SK-N-SH treated with all-trans-retinoic acid at 6 μM for 48 hours (cell line): ENCODE results near the gene CAV1.

ENCODE experiments used
- ATAC-seq: fragments of 200-7000 bp; cut with Tn5 transposase; 3 replicates; pipeline ENCODE4 v1.9.1; 2020; ENCODE audit warnings: mild to moderate bottlenecking, moderate library complexity
- ARNTL ChIP-seq: fragments of 450-650 bp; formaldehyde crosslinking; IDR thresholded peaks from 2 replicates; pipeline ENCODE4 v1.5.0; 2020; ENCODE audit warnings: low read depth, mild to moderate bottlenecking, moderate library complexity, borderline replicate concordance
- BACH2 ChIP-seq: fragments of 250-450 bp; sonication (Bioruptor Pico); IDR thresholded peaks from 2 replicates; pipeline ENCODE4 v1.9.0; 2021; ENCODE audit warnings: mild to moderate bottlenecking, borderline replicate concordance
- CSDC2 ChIP-seq: fragments of 250-450 bp; sonication (Bioruptor Pico); IDR thresholded peaks from 2 replicates; pipeline ENCODE4 v1.5.0; 2020; ENCODE audit warnings: mild to moderate bottlenecking, moderate library complexity
- ESRRG ChIP-seq: fragments of 250-450 bp; sonication (Bioruptor Pico); IDR thresholded peaks from 2 replicates; pipeline ENCODE4 v1.6.1; 2021; ENCODE audit warnings: mild to moderate bottlenecking
- GLIS3 ChIP-seq: fragments of 250-450 bp; sonication (Bioruptor Pico); IDR thresholded peaks from 2 replicates; pipeline ENCODE4 v1.5.0; 2020; ENCODE audit warnings: mild to moderate bottlenecking, moderate library complexity
- ISL1 ChIP-seq: fragments of 250-450 bp; sonication (Bioruptor Pico); IDR thresholded peaks from 2 replicates; pipeline ENCODE4 v2.1.2; 2022; ENCODE audit warnings: mild to moderate bottlenecking, moderate library complexity
- OSR1 ChIP-seq: fragments of 250-450 bp; sonication (Bioruptor Pico); IDR thresholded peaks from 2 replicates; pipeline ENCODE4 v1.8.0; 2022; ENCODE audit warnings: moderate library complexity, mild to moderate bottlenecking, inconsistent platforms
- PATZ1 ChIP-seq: fragments of 250-450 bp; sonication (Bioruptor Pico); IDR thresholded peaks from 2 replicates; pipeline ENCODE4 v1.8.0; 2020; ENCODE audit warnings: mild to moderate bottlenecking, moderate library complexity, borderline replicate concordance
- POU6F1 ChIP-seq: fragments of 250-450 bp; sonication (Bioruptor Pico); IDR thresholded peaks from 2 replicates; pipeline ENCODE4 v1.8.0; 2021; ENCODE audit warnings: low read depth, mild to moderate bottlenecking, moderate library complexity, borderline replicate concordance
- PPARA ChIP-seq: fragments of 250-450 bp; sonication (Bioruptor Pico); IDR thresholded peaks from 2 replicates; pipeline ENCODE4 v1.5.0; 2020; ENCODE audit warnings: mild to moderate bottlenecking, borderline replicate concordance
- RARB ChIP-seq: fragments of 250-450 bp; sonication (Bioruptor Pico); IDR thresholded peaks from 2 replicates; pipeline ENCODE4 v1.8.0; 2021; ENCODE audit warnings: mild to moderate bottlenecking, moderate library complexity
- SNAI2 ChIP-seq: fragments of 250-450 bp; sonication (Bioruptor Pico); IDR thresholded peaks from 2 replicates; pipeline ENCODE4 v1.5.0; 2020; ENCODE audit warnings: mild to moderate bottlenecking, moderate library complexity
- TCF4 ChIP-seq: fragments of 250-450 bp; sonication (Bioruptor Pico); IDR thresholded peaks from 2 replicates; pipeline ENCODE4 v1.8.0; 2021; ENCODE audit warnings: mild to moderate bottlenecking, moderate library complexity, borderline replicate concordance
- TOX ChIP-seq: fragments of 250-450 bp; sonication (Bioruptor Pico); IDR thresholded peaks from 2 replicates; pipeline ENCODE4 v1.8.0; 2021; ENCODE audit warnings: mild to moderate bottlenecking, moderate library complexity, borderline replicate concordance
- ZC3H10 ChIP-seq: fragments of 250-450 bp; sonication (Bioruptor Pico); IDR thresholded peaks from 2 replicates; pipeline ENCODE4 v1.5.1; 2021; ENCODE audit warnings: mild to moderate bottlenecking, moderate library complexity
- ZFP3 ChIP-seq: fragments of 250-450 bp; sonication (Bioruptor Pico); IDR thresholded peaks from 2 replicates; pipeline ENCODE4 v1.5.0; 2020; ENCODE audit warnings: mild to moderate bottlenecking, moderate library complexity
- ZFP30 ChIP-seq: fragments of 450-650 bp; formaldehyde crosslinking; IDR thresholded peaks from 2 replicates; pipeline ENCODE4 v1.5.0; 2022; ENCODE audit warnings: mild to moderate bottlenecking, moderate library complexity
- ZNF565 ChIP-seq: fragments of 450-650 bp; formaldehyde crosslinking; conservative IDR thresholded peaks from 2 replicates; pipeline ENCODE4 v1.5.0; 2020; ENCODE audit warnings: low read depth, mild to moderate bottlenecking, moderate library complexity
- ZNF70 ChIP-seq: fragments of 450-650 bp; formaldehyde crosslinking; IDR thresholded peaks from 2 replicates; pipeline ENCODE4 v1.5.0; 2020; ENCODE audit warnings: mild to moderate bottlenecking, moderate library complexity
- ZNF8 ChIP-seq: fragments of 450-650 bp; formaldehyde crosslinking; IDR thresholded peaks from 2 replicates; pipeline ENCODE4 v1.5.0; 2020; ENCODE audit warnings: mild to moderate bottlenecking, moderate library complexity
- TF ChIP-seq, protein P1 (sequence below): fragments of 250-450 bp; sonication (Bioruptor Pico); IDR thresholded peaks from 2 replicates; pipeline ENCODE4 v1.5.1; 2020; ENCODE audit warnings: low read depth, mild to moderate bottlenecking, moderate library complexity
- TF ChIP-seq, protein P2 (sequence below): fragments of 250-450 bp; sonication (Bioruptor Pico); IDR thresholded peaks from 2 replicates; pipeline ENCODE4 v1.5.0; 2020; ENCODE audit warnings: mild to moderate bottlenecking, moderate library complexity

CAV1 gene

GRCh38 chr7:116529250-116529649 lies 4.4 kb downstream of the CAV1 start:
- no peak for TF ChIP-seq PPARA (CRISPR knock-in tag)
- no peak for TF ChIP-seq ZFP3 (CRISPR knock-in tag)
- TF ChIP-seq ZNF8 (CRISPR knock-in tag), result no peak
- TF ChIP-seq ZFP30 (CRISPR knock-in tag), result no peak
- TF ChIP-seq ARNTL (CRISPR knock-in tag), result no peak
- no peak for TF ChIP-seq TOX
- TF ChIP-seq RARB (CRISPR knock-in tag), result no peak
- no peak for TF ChIP-seq GLIS3
- TF ChIP-seq ZNF70, result no peak
- no peak for TF ChIP-seq ISL1 (CRISPR knock-in tag)
- no peak for TF ChIP-seq TCF4
- TF ChIP-seq ESRRG (CRISPR knock-in tag), result no peak
- TF ChIP-seq PATZ1 (CRISPR knock-in tag), result no peak
- TF ChIP-seq, all 23 proteins: peak for 0
- ATAC-seq, result no peak

GRCh38 chr7:116530107-116530820 lies 5.4 kb downstream of the CAV1 start:
- no peak for ATAC-seq
- TF ChIP-seq ZNF8 (CRISPR knock-in tag) (no peak), ZC3H10 (CRISPR knock-in tag) (no peak), TCF4 (no peak), PATZ1 (CRISPR knock-in tag) (no peak), ZFP3 (CRISPR knock-in tag) (no peak), POU6F1 (CRISPR knock-in tag) (no peak), OSR1 (CRISPR knock-in tag) (no peak), ARNTL (CRISPR knock-in tag) (no peak), TOX (no peak), CSDC2 (CRISPR knock-in tag) (no peak), ZNF70 (no peak), SNAI2 (CRISPR knock-in tag) (no peak), ISL1 (CRISPR knock-in tag) (no peak), BACH2 (no peak)
- TF ChIP-seq, protein P1, sequence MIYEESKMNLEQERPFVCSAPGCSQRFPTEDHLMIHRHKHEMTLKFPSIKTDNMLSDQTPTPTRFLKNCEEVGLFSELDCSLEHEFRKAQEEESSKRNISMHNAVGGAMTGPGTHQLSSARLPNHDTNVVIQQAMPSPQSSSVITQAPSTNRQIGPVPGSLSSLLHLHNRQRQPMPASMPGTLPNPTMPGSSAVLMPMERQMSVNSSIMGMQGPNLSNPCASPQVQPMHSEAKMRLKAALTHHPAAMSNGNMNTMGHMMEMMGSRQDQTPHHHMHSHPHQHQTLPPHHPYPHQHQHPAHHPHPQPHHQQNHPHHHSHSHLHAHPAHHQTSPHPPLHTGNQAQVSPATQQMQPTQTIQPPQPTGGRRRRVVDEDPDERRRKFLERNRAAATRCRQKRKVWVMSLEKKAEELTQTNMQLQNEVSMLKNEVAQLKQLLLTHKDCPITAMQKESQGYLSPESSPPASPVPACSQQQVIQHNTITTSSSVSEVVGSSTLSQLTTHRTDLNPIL, result no peak

DNA sequence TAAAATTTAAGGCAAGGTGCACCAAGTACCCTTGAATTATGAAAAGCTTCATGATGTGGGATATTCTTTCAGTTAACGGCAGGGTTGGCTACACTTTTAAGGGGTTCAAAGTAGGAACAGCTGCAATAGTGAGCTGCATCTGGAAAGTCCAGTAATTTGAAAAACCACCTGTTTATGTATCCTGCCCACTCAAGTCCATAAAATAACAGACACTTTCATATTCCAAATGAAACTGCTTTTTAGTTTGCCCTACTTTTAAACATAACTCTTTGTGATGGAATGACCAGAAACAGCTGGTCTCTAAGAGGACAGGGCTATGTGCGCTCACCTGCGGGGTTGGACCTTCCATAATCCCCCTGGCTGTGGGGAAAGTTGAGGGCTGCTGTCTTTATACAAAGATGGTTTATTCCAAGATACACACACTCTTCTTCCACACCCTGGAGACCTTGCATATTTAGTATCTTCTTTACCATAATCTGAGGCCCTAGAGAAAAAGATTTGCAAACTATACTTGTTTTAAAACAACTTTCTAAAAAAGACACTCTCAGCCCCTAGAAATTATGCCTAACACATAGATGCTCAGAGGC lies 7.4 kb downstream of the CAV1 start:
- ATAC-seq, result no peak; the same call in 2 of the 3 replicates
- TF ChIP-seq PPARA (CRISPR knock-in tag), result no peak
- TF ChIP-seq BACH2, result no peak
- no peak for TF ChIP-seq ZNF565 (CRISPR knock-in tag)
- TF ChIP-seq RARB (CRISPR knock-in tag), result no peak
- TF ChIP-seq ZNF70, result no peak
- TF ChIP-seq ARNTL (CRISPR knock-in tag), result no peak
- no peak for TF ChIP-seq ZC3H10 (CRISPR knock-in tag)
- TF ChIP-seq, protein P2, sequence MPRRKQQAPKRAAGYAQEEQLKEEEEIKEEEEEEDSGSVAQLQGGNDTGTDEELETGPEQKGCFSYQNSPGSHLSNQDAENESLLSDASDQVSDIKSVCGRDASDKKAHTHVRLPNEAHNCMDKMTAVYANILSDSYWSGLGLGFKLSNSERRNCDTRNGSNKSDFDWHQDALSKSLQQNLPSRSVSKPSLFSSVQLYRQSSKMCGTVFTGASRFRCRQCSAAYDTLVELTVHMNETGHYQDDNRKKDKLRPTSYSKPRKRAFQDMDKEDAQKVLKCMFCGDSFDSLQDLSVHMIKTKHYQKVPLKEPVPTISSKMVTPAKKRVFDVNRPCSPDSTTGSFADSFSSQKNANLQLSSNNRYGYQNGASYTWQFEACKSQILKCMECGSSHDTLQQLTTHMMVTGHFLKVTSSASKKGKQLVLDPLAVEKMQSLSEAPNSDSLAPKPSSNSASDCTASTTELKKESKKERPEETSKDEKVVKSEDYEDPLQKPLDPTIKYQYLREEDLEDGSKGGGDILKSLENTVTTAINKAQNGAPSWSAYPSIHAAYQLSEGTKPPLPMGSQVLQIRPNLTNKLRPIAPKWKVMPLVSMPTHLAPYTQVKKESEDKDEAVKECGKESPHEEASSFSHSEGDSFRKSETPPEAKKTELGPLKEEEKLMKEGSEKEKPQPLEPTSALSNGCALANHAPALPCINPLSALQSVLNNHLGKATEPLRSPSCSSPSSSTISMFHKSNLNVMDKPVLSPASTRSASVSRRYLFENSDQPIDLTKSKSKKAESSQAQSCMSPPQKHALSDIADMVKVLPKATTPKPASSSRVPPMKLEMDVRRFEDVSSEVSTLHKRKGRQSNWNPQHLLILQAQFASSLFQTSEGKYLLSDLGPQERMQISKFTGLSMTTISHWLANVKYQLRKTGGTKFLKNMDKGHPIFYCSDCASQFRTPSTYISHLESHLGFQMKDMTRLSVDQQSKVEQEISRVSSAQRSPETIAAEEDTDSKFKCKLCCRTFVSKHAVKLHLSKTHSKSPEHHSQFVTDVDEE (CRISPR knock-in tag), result no peak
- no peak for TF ChIP-seq ZFP30 (CRISPR knock-in tag)
- no peak for TF ChIP-seq ZNF8 (CRISPR knock-in tag)
- TF ChIP-seq POU6F1 (CRISPR knock-in tag), result no peak
- TF ChIP-seq, protein P1, result no peak
- no peak for TF ChIP-seq ISL1 (CRISPR knock-in tag)
- TF ChIP-seq CSDC2 (CRISPR knock-in tag), result no peak
